Peyer's patch (tissue), 4 donors: ENCODE results near the gene NGEF. TPM values are rescaled to one million over a fixed set of nuclear protein-coding genes. Genes with fewer than 3 reads are reported as not detected.
A peak's percentile ranks its signal among the peaks of the same experiment; 100 is the strongest.

Experiments
- DNase-seq, 3 donors: peaks; one replicate each; pipeline ENCODE4 v3.0.0-alpha.2; 2017 to 2019
- H3K27ac ChIP-seq, 4 donors: fragments of 200-600 bp; sonication (generic); one replicate each; pipeline ENCODE4 v1.5.1; 2016 to 2019
- H3K27me3 ChIP-seq, 2 donors: fragments of 200-600 bp; sonication (generic); one replicate each; pipeline ENCODE4 v1.5.1; 2019
- H3K36me3 ChIP-seq, 3 donors: fragments of 200-600 bp; sonication (generic); one replicate each; pipeline ENCODE4 v1.5.1; 2016 to 2019
- H3K4me1 ChIP-seq, 4 donors: fragments of 200-600 bp; sonication (generic); one replicate each; pipeline ENCODE4 v1.5.1; 2016 to 2019
- H3K4me3 ChIP-seq, 4 donors: fragments of 200-600 bp; sonication (generic); 1 replicate in 3 of 4; 2 replicates in 1 of 4; pipeline ENCODE4 v1.5.1; 2016 to 2019; ENCODE audit warnings: mild to moderate bottlenecking in 1 of 4
- H3K9me3 ChIP-seq, 4 donors: fragments of 200-600 bp; sonication (generic); one replicate each; pipeline ENCODE4 v1.5.1; 2016 to 2019; ENCODE audit warnings: mild to moderate bottlenecking in 1 of 4
- POLR2A ChIP-seq, 2 donors: fragments of 450-650 bp; IDR thresholded peaks; one replicate each; pipeline ENCODE4 v1.5.1; 2017; ENCODE audit warnings: antibody characterized with exemption in 2 of 2, mild to moderate bottlenecking in 2 of 2, moderate library complexity in 2 of 2
- total RNA-seq, 4 donors: library from RNA; depleted of rRNA; stranded (reverse); fragments of >200 nt; gene quantifications; one replicate each; pipeline ENCODE4 v1.1.0, GENCODE V29; 2016
- TF ChIP-seq, protein P1 (sequence below), 6 experiments: fragments of 450-650 bp in 4 of 6; fragments of 200-600 bp in 2 of 6; sonication (generic) in 1 of 6; IDR thresholded peaks; one replicate each; pipeline ENCODE4 v1.5.1; 2017 to 2019; ENCODE audit warnings: antibody characterized with exemption in 6 of 6, mild to moderate bottlenecking in 3 of 6, moderate library complexity in 1 of 6

The NGEF gene
- total RNA-seq, 4 donors from 2014 or later, result 54.5 to 116 (median 98.1) TPM

DNA sequence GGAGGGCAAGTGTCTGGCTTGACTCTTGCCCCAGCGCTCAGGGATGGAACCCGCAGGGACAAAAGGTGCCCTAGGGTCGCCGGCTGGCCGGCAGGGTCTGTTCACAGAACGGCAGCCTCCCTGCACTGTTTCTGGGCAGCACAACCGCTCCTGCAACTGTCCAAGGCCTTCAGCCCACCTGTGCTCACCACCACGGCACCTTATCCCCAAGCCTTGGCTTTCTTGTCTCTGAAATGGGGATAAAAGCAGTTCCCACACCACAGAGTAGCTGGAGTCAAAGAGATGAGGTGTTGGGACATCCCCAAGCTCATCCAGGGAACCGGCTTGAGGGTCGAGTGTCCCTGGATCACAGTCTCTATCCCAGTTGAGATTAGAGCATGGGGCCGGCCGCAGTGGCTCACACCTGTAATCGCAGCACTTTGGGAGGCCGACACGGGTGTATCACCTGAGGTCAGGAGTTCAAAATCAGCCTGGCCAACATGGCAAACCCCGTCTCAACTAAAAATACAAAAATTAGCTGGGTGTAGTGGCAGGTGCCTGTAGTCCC lies 138.3 kb downstream of the NGEF start:
- Histone ChIP-seq H3K4me1 (peaks cover 0 to 32% (median 10%) of the 10 kb centered on the region in 4 donors), H3K27ac (peak overlapping the region in 3 of 4 donors; percentile 76 to 91 (median 84)), H3K9me3 (no peaks in the 10 kb centered on the region), H3K4me3 (no peak overlapping the region), H3K27me3 (no peaks in the 10 kb centered on the region), H3K36me3 (no peaks in the 10 kb centered on the region)
- TF ChIP-seq, protein P1, sequence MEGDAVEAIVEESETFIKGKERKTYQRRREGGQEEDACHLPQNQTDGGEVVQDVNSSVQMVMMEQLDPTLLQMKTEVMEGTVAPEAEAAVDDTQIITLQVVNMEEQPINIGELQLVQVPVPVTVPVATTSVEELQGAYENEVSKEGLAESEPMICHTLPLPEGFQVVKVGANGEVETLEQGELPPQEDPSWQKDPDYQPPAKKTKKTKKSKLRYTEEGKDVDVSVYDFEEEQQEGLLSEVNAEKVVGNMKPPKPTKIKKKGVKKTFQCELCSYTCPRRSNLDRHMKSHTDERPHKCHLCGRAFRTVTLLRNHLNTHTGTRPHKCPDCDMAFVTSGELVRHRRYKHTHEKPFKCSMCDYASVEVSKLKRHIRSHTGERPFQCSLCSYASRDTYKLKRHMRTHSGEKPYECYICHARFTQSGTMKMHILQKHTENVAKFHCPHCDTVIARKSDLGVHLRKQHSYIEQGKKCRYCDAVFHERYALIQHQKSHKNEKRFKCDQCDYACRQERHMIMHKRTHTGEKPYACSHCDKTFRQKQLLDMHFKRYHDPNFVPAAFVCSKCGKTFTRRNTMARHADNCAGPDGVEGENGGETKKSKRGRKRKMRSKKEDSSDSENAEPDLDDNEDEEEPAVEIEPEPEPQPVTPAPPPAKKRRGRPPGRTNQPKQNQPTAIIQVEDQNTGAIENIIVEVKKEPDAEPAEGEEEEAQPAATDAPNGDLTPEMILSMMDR (IDR thresholded peaks at IDR 0.05), result no peak
- no peak for TF ChIP-seq POLR2A (IDR thresholded peaks at IDR 0.05)
- peak in 1 of 3 donors; percentile 44 for DNase-seq

DNA sequence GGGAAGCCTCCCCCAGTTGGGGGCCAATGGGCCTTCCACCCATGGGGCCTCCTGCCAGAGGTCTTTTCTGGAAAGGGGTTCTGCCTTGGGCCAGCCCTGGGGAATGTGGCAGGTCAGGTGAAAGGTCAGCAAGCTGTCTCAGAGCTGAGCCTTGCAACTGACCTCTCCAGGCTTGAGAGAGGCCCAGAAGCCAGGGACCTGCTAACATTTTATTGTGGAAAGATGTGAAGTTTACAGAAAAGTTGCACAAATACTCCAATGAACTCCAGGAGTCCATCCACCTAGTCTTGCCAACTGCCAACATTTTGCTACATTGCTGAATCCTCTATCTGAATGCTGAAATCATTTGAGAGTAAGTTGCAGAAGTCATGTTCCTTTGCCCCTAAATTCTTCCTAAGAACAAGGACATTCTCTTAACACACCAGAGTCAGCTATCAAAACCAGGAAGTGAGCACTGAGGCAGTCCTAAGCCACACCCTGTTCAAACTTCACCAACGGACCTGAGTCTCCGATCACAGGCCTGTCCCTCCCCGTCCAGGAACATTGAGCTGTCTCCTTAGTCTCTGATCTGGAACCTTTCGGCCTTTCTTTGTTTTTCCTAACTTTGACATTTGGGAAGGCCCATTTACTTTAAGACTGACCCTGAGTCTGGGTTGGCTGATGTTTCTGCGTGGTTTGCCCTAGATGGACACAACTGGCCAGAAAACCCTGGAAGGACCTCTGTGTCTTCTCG lies 139.0 kb downstream of the NGEF start:
- Histone ChIP-seq H3K36me3 (no peaks in the 10 kb centered on the region), H3K27ac (peak overlapping the region in 3 of 4 donors; percentile 76 to 91 (median 84))

DNA sequence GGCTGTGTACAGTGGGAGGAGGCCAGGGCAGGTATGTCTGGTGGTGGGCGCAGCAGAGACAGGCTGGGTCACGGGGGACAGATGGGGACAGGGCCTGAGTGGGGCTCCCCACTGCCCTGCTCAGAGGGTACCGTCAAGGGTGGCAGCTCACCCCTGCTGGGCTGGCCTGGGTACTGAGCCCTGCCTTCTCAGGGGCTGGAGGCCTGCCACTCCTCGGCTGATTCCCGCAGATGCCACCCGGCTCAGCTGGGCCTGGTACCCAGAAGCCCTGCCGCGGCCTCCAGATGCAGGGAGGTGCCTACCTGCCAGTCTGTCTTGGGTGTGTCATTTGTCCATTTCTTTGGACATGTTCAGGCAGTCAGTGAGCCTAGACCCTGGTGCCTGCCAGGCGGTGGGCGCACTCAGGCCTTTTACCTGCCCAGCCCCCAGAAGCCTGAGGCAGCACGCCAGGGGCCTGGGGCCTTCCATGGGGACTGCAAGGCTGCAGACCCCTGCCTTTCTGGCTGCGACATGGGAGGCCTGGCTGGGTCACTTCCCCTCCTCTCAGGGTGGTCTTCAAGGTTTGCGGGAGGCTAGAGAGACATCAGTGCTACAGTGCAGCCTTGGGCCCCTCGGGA lies 139.7 kb downstream of the NGEF start:
- peak overlapping the region in 3 of 4 donors; percentile 76 to 91 (median 84) for H3K27ac ChIP-seq
- peak in 2 of 3 donors; percentile 38 to 46 for DNase-seq
- H3K9me3 ChIP-seq, result no peaks in the 10 kb centered on the region
- peaks cover 0 to 32% (median 10%) of the 10 kb centered on the region in 4 donors for H3K4me1 ChIP-seq
- TF ChIP-seq, protein P1 (IDR thresholded peaks at IDR 0.05), result no peak
- no peak for TF ChIP-seq POLR2A (IDR thresholded peaks at IDR 0.05)
- no peak overlapping the region for H3K4me3 ChIP-seq
- no peaks in the 10 kb centered on the region for H3K27me3 ChIP-seq
- H3K36me3 ChIP-seq, result no peaks in the 10 kb centered on the region

More for the DNA sequence above, 139.0 kb downstream of the NGEF start:
- H3K27me3 ChIP-seq, result no peaks in the 10 kb centered on the region
- peak in 2 of 3 donors; percentile 54 to 87 for DNase-seq
- H3K4me1 ChIP-seq, result peaks cover 0 to 32% (median 10%) of the 10 kb centered on the region in 4 donors
- TF ChIP-seq POLR2A (IDR thresholded peaks at IDR 0.05), result peak in 1 of 2 donors; percentile 69
- TF ChIP-seq, protein P1 (IDR thresholded peaks at IDR 0.05), result no peak
- no peaks in the 10 kb centered on the region for H3K9me3 ChIP-seq
- no peak overlapping the region for H3K4me3 ChIP-seq

DNA sequence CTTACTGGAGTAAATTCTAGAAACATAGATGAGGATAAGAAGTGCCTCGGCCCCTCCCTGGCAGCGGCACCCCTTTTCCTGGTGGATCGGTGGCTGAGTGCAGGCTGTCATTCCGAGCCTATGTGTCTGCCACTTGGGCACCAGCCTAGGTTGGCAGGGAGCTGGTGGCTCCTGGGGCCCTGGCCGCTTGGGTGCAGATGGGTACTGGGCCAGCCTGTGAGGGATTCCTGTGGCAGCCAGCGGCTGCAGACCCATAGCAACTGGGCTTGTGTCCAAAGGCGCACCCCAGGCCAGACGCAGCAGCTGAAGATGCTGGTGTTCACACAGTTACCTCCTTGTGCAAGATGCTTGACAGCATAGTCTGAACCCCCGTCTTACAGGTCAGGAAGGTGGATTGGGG lies 140.2 kb downstream of the NGEF start:
- peak in 2 of 3 donors; percentile 39 to 46 for DNase-seq
- TF ChIP-seq, protein P1 (IDR thresholded peaks at IDR 0.05), result no peak
- TF ChIP-seq POLR2A (IDR thresholded peaks at IDR 0.05), result no peak
- Histone ChIP-seq H3K4me1 (peaks cover 0 to 32% (median 10%) of the 10 kb centered on the region in 4 donors), H3K27me3 (no peaks in the 10 kb centered on the region), H3K36me3 (no peaks in the 10 kb centered on the region), H3K27ac (peak overlapping the region in 1 of 4 donors; percentile 91), H3K4me3 (no peak overlapping the region), H3K9me3 (no peaks in the 10 kb centered on the region)

DNA sequence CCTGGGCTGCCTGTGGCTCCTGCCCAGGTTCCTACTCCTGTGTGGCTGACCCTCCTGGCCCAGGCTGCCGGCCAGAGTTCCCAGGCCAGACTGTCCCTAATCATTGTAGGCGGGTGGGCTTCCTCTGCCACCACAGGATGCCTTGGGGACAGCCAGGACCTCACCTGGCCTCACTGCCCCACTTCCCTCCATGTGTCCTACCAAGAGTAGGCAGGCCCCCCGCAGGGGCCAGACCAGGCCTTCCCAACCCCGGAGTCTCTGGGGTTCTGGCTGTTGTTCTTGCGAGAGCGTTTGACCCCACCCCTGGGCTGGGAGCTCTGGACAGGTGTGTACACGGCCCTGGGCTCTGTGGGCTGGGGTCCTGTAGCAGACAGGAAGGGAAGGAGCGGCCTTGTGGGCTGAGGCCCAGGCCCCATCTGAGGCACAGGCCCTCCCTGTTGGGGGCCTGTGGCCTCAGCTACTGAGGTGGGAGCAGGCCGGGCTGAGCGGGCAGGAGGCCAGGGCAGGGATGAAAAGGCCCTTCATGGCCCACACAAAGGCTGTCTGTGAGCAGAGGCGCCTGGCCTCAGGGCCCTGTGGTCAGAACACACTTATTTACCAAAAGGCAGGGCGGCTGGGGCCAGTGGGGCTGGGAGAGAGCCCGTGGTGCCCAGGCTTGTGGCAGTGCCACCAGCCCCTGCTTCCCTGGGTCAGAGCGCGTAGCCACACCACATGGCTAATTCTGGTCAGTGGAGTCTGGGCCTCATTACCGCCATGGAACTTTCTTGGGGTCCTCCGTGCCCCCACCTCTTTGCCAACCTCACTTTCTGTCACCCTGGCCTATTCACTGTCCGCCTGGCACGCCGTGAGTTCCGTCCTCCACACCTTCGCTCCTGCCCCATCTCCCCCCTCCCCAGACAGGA lies 141.0 kb downstream of the NGEF start:
- no peak for TF ChIP-seq POLR2A (IDR thresholded peaks at IDR 0.05)
- TF ChIP-seq, protein P1 (IDR thresholded peaks at IDR 0.05), result no peak
- peak in 2 of 3 donors; percentile 40 to 45 for DNase-seq
- no peaks in the 10 kb centered on the region for H3K9me3 ChIP-seq
- H3K27ac ChIP-seq, result no peak overlapping the region
- no peaks in the 10 kb centered on the region for H3K36me3 ChIP-seq
- peaks cover 0 to 31% (median 10%) of the 10 kb centered on the region in 4 donors for H3K4me1 ChIP-seq
- no peak overlapping the region for H3K4me3 ChIP-seq
- no peaks in the 10 kb centered on the region for H3K27me3 ChIP-seq
